Ascending aorta (tissue), 2 donors: ENCODE data around the gene NOL3. TPM values are rescaled to one million over a fixed set of nuclear protein-coding genes. Genes with fewer than 3 reads are reported as not detected.

Experiments
- DNase-seq, 2 donors: peaks; one replicate each; pipeline ENCODE4 v3.0.0-alpha.2; 2019; ENCODE audit warnings: low spot score in 2 of 2
- H3K27ac ChIP-seq, 2 donors: fragments of 200-600 bp; sonication (generic); one replicate each; pipeline ENCODE4 v1.5.1; 2016 to 2017; ENCODE audit warnings: mild to moderate bottlenecking in 1 of 2
- H3K27me3 ChIP-seq: fragments of 200-600 bp; sonication (generic); one replicate; pipeline ENCODE4 v1.5.1; 2017
- H3K36me3 ChIP-seq, 2 donors: fragments of 200-600 bp; sonication (generic); one replicate each; pipeline ENCODE4 v1.5.1; 2016
- H3K4me1 ChIP-seq, 2 donors: fragments of 200-600 bp; sonication (generic); one replicate each; pipeline ENCODE4 v1.5.1; 2016 to 2017; ENCODE audit warnings: mild to moderate bottlenecking in 1 of 2
- H3K4me3 ChIP-seq, 2 donors: fragments of 200-600 bp; sonication (generic); one replicate each; pipeline ENCODE4 v1.5.1; 2016 to 2017; ENCODE audit warnings: mild to moderate bottlenecking in 1 of 2
- H3K9me3 ChIP-seq, 2 donors: fragments of 200-600 bp; sonication (generic); one replicate each; pipeline ENCODE4 v1.5.1; 2016
- intact Hi-C: fragments of 100-400 bp; cut with DNase I; formaldehyde crosslinking; loops from one replicate; pipeline ENCODE4 v1.15.1; 2023
- total RNA-seq: library from RNA; depleted of rRNA; stranded (reverse); fragments of >200 nt; gene quantifications from one replicate; pipeline ENCODE4 v1.1.0, GENCODE V29; 2016
- TF ChIP-seq, protein P1 (sequence below), 3 experiments: fragments of 200-600 bp in 2 of 3; fragments of 450-650 bp in 1 of 3; sonication (generic) in 2 of 3; IDR thresholded peaks; one replicate each; pipeline ENCODE4 v1.5.1; 2016 to 2019; ENCODE audit warnings: antibody characterized with exemption in 3 of 3, mild to moderate bottlenecking in 1 of 3, moderate library complexity in 1 of 3

NOL3 gene
- total RNA-seq, 1 donor from 2014 or later = 87.6 TPM

DNA sequence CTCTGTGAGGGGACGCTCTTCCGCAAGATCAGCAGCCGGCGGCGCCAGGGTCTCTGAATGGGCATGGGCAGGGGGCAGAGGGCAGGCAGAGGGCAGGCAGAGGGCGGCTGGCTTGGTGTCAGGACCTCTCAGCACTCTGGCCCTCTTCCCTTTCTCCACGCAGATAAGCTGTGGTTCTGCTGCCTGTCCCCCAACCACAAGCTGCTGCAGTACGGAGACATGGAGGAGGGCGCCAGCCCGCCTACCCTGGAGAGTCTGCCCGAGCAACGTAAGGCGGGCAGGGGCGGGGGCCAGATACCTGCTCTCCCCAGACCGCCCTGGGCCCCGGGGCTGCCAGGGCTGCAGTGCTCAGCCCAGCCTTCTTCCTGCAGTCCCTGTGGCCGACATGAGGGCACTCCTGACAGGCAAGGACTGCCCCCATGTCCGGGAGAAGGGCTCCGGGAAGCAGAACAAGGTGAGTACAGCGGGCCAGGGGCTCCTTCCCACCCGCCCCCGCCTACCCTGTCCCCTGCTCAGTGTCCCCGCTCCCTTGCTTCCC is 32.7 kb downstream of the NOL3 start:
- Histone ChIP-seq H3K36me3 (peaks cover 24 to 50% of the 10 kb centered on the region in 2 donors), H3K27me3 (no peaks in the 10 kb centered on the region), H3K4me1 (peaks cover 0 to 3% of the 10 kb centered on the region in 2 donors), H3K4me3 (no peak overlapping the region), H3K9me3 (no peaks in the 10 kb centered on the region), H3K27ac (no peak overlapping the region)
- TF ChIP-seq, protein P1, sequence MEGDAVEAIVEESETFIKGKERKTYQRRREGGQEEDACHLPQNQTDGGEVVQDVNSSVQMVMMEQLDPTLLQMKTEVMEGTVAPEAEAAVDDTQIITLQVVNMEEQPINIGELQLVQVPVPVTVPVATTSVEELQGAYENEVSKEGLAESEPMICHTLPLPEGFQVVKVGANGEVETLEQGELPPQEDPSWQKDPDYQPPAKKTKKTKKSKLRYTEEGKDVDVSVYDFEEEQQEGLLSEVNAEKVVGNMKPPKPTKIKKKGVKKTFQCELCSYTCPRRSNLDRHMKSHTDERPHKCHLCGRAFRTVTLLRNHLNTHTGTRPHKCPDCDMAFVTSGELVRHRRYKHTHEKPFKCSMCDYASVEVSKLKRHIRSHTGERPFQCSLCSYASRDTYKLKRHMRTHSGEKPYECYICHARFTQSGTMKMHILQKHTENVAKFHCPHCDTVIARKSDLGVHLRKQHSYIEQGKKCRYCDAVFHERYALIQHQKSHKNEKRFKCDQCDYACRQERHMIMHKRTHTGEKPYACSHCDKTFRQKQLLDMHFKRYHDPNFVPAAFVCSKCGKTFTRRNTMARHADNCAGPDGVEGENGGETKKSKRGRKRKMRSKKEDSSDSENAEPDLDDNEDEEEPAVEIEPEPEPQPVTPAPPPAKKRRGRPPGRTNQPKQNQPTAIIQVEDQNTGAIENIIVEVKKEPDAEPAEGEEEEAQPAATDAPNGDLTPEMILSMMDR (IDR thresholded peaks at IDR 0.05) = no peak
- DNase-seq = no peak
- intact Hi-C loops = no loop called here

DNA sequence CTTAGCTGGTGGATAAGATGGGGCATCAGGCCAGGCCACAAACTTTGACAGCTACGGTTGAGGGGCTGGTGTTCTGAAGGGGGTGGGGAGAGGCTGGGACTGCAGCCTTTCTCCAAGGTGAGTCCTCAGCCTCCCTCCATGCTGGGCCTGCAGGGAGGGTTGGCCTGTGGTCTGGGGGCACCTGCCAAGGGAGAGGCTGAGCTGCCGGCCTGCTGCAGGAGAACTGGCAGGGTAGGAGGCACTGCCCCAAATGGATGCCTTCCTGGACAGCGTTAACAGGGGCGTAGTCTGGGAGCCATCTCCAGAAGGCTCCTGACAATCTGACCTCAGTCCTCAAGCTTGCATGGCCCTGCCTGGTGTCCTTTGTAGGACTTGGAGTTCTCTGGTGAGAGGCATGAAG is 33.7 kb downstream of the NOL3 start:
- intact Hi-C loops = no loop called here
- H3K36me3 ChIP-seq = peaks cover 20 to 45% of the 10 kb centered on the region in 2 donors

DNA sequence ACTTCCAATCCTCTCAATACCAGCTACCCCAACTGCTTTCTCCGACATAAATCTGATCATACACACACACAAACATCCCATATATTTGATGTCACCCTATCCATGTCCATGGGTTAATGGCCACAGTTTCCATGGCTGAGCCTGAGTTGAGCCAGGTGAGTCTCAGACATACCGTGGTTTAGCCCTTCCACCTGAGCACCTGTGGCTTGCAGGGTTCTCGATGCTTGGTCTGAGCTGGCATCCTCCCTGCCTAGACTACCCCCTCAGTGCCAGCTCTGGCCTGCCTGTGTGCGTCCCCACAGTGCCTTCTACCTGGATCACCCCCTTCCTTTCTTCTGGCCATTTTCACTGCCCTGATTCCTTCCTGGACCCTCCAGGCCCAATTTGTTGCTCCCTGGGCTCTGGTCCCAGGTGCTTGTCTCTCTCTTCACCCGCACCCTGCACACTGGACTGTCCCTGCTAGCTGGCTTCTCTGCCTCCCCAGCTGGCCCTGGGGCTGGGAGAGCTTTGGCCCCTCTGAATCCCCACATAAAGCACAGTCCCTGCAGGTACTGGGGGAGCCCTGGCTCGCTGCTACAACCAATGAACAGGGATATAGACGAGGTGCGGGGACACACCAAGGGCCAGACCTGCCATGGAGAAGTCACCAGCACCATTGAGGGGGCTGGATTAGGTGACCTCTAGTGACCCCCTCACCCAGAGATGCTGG is 35.9 kb downstream of the NOL3 start:
- intact Hi-C loops = no loop called here

More for the DNA sequence above, 33.7 kb downstream of the NOL3 start:
- no peak overlapping the region for H3K4me3 ChIP-seq
- no peaks in the 10 kb centered on the region for H3K9me3 ChIP-seq
- TF ChIP-seq, protein P1 (IDR thresholded peaks at IDR 0.05) = no peak
- no peak for DNase-seq
- no peaks in the 10 kb centered on the region for H3K27me3 ChIP-seq
- no peak overlapping the region for H3K27ac ChIP-seq
- H3K4me1 ChIP-seq = peaks cover 0 to under 1% of the 10 kb centered on the region in 2 donors

DNA sequence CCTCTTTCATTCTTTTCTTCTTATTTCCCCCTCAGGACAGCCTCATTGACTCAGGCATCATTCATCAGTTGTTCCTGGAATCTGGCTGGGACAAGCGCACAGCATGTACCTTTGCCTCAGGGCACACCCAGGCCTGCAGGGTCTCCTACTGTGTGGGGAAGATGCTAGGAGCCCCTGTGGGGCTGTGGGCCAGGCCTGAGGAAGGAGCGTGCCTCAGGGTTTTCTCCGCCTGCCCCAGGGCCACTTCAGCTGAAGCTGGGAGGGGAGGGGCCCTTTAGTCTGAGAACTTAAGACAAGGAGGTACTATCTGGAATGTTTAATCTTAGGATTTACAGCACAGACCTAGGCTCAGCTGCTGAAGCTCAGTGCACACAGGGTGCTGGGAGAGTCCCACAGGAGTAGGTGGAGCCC is 36.5 kb downstream of the NOL3 start:
- H3K9me3 ChIP-seq = no peaks in the 10 kb centered on the region
- TF ChIP-seq, protein P1 (IDR thresholded peaks at IDR 0.05) = no peak
- DNase-seq = no peak
- no peak overlapping the region for H3K4me3 ChIP-seq
- intact Hi-C loops = no loop called here
- no peak overlapping the region for H3K27ac ChIP-seq
- no peaks in the 10 kb centered on the region for H3K4me1 ChIP-seq
- H3K36me3 ChIP-seq = peaks cover 14 to 40% of the 10 kb centered on the region in 2 donors
- no peaks in the 10 kb centered on the region for H3K27me3 ChIP-seq

More for the DNA sequence above, 35.9 kb downstream of the NOL3 start:
- H3K36me3 ChIP-seq = peaks cover 18 to 46% of the 10 kb centered on the region in 2 donors
- DNase-seq = no peak
- no peaks in the 10 kb centered on the region for H3K9me3 ChIP-seq
- H3K4me1 ChIP-seq = no peaks in the 10 kb centered on the region
- no peak overlapping the region for H3K4me3 ChIP-seq
- no peak overlapping the region for H3K27ac ChIP-seq
- TF ChIP-seq, protein P1 (IDR thresholded peaks at IDR 0.05) = no peak
- H3K27me3 ChIP-seq = no peaks in the 10 kb centered on the region

DNA sequence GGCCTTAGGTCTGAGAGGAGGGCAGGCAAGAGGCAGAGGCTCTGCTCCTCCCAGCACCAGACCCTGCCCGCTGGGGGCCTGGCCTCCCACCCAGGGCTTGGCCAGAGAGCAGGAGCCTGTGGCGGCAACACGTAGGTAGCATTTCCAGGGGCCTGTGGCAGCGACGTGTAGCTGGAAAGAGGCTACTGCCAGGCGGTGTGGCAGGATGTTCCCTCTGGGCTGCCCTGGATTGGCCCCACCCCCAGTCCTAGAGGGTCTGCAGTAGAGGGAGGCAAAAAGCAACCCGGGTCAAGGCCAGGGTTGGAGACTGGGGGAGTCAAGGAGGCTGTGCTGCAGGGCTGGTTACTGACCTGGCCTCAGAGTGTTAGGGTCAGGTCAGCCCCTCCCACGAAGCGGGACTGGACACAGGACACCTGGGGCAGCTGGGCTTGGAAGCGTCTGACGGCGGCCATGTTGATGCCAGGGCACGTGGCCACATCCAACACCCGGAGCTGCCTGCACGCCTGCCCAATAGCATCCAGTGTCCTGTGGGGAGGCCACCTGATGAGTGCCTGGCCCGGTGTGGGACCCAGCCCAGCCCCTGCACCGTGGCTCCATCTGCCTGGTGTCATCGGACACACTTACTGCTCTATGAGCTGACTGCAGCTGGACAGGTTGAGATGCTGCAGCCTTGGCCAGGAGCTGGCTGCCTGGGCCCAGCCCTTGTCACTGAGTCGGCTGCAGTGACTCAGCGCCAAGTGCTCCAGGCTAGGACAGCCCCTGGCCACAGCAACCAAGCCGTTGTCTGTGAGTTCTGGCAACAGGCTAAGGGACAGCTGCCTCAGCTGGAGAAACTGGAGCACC is 37.1 kb downstream of the NOL3 start:
- DNase-seq = no peak
- Histone ChIP-seq H3K27me3 (no peaks in the 10 kb centered on the region), H3K36me3 (peaks cover 8 to 35% of the 10 kb centered on the region in 2 donors), H3K4me3 (no peak overlapping the region), H3K27ac (no peak overlapping the region), H3K4me1 (no peaks in the 10 kb centered on the region), H3K9me3 (no peaks in the 10 kb centered on the region)
- TF ChIP-seq, protein P1 (IDR thresholded peaks at IDR 0.05) = no peak
- intact Hi-C loops = no loop called here
